HEK293 (cell line): ENCODE results near the gene ENOX2.

Experiments used
- CTCF ChIA-PET: fragments of 350-600 bp; formaldehyde crosslinking; extraction: SDS; loops from one replicate; lab custom pipeline; 2021; ENCODE audit warnings: antibody characterized with exemption; lab: Yijun Ruan, JAX
- POLR2A ChIA-PET: fragments of 300-600 bp; formaldehyde crosslinking; extraction: SDS; loops from one replicate; lab custom pipeline; 2020; ENCODE audit warnings: antibody characterized with exemption, inconsistent platforms; lab: Yijun Ruan, JAX
- H3K27ac ChIP-seq: fragments of 200-500 bp; sonication (Bioruptor generic); 2 replicates; pipeline ENCODE4 v1.5.1; 2014; ENCODE audit warnings: low read depth, low read length, control low read depth, inconsistent platforms; ENCODE audit errors: extremely low read depth
- H3K36me3 ChIP-seq, 2 experiments: fragments of 200-500 bp in 1 of 2; sonication (Bioruptor generic) in 1 of 2; 1 replicate in 1 of 2; 2 replicates in 1 of 2; pipeline ENCODE4 v1.5.1; 2014 to 2017; ENCODE audit warnings: inconsistent platforms in 2 of 2, low read length in 2 of 2; ENCODE audit not compliant: control insufficient read depth in 2 of 2, insufficient read depth in 1 of 2
- H3K4me1 ChIP-seq: fragments of 200-500 bp; sonication (Bioruptor generic); 2 replicates; pipeline ENCODE4 v1.5.1; 2014; ENCODE audit warnings: mild to moderate bottlenecking, low read length, inconsistent platforms; ENCODE audit not compliant: control insufficient read depth, insufficient read depth
- H3K4me3 ChIP-seq: 2 replicates; pipeline ENCODE4 v1.5.1; 2011; ENCODE audit warnings: low read depth, mild to moderate bottlenecking, control low read depth, low read length, moderate library complexity
- H3K9me3 ChIP-seq: fragments of 200-500 bp; sonication (Bioruptor generic); 2 replicates; pipeline ENCODE4 v1.5.1; 2014; ENCODE audit warnings: low read depth, low read length, inconsistent platforms; ENCODE audit not compliant: control insufficient read depth, insufficient read depth
- ELK4 ChIP-seq: IDR thresholded peaks from 2 replicates; pipeline ENCODE4 v1.6.1; 2011; ENCODE audit warnings: mild to moderate bottlenecking, low read depth, low read length, borderline replicate concordance
- GFI1B ChIP-seq: fragments of 450-650 bp; formaldehyde crosslinking; IDR thresholded peaks from 2 replicates; pipeline ENCODE4 v1.5.1; 2016; ENCODE audit warnings: missing biosample characterization, missing genetic modification characterization
- GLIS2 ChIP-seq: fragments of 450-650 bp; formaldehyde crosslinking; IDR thresholded peaks from 2 replicates; pipeline ENCODE4 v1.5.1; 2016; ENCODE audit warnings: missing biosample characterization, missing genetic modification characterization
- SETDB1 ChIP-seq: IDR thresholded peaks from one replicate; pipeline ENCODE4 v1.6.1; 2017; ENCODE audit warnings: mild to moderate bottlenecking, low read length, moderate library complexity, mixed read lengths; ENCODE audit not compliant: insufficient read length
- WT1 ChIP-seq: fragments of 450-650 bp; formaldehyde crosslinking; IDR thresholded peaks from 2 replicates; pipeline ENCODE4 v1.5.1; 2016; ENCODE audit warnings: missing biosample characterization, missing genetic modification characterization
- ZBTB17 ChIP-seq: fragments of 450-650 bp; formaldehyde crosslinking; IDR thresholded peaks from 2 replicates; pipeline ENCODE4 v1.5.1; 2016; ENCODE audit warnings: missing biosample characterization, missing genetic modification characterization
- ZBTB26 ChIP-seq: fragments of 450-650 bp; formaldehyde crosslinking; optimal IDR thresholded peaks from 2 replicates; pipeline ENCODE3; 2016; ENCODE audit warnings: missing biosample characterization, mild to moderate bottlenecking, missing genetic modification characterization
- ZBTB7A ChIP-seq: fragments of 450-650 bp; formaldehyde crosslinking; IDR thresholded peaks from 2 replicates; pipeline ENCODE4 v1.5.1; 2016; ENCODE audit warnings: low read depth, missing biosample characterization, missing genetic modification characterization
- ZNF10 ChIP-seq: fragments of 450-650 bp; formaldehyde crosslinking; IDR thresholded peaks from 2 replicates; pipeline ENCODE4 v1.5.1; 2017; ENCODE audit warnings: missing biosample characterization, missing genetic modification characterization
- ZNF335 ChIP-seq: fragments of 450-650 bp; formaldehyde crosslinking; conservative IDR thresholded peaks from 2 replicates; pipeline ENCODE4 v1.5.1; 2016; ENCODE audit warnings: missing biosample characterization, missing genetic modification characterization
- ZNF423 ChIP-seq: fragments of 450-650 bp; formaldehyde crosslinking; IDR thresholded peaks from 2 replicates; pipeline ENCODE4 v1.5.1; 2016; ENCODE audit warnings: missing biosample characterization, missing genetic modification characterization
- ZNF449 ChIP-seq: fragments of 450-650 bp; formaldehyde crosslinking; IDR thresholded peaks from 2 replicates; pipeline ENCODE4 v1.5.1; 2017; ENCODE audit warnings: missing biosample characterization, mild to moderate bottlenecking, missing genetic modification characterization, moderate library complexity
- ZNF488 ChIP-seq: fragments of 450-650 bp; formaldehyde crosslinking; IDR thresholded peaks from 2 replicates; pipeline ENCODE4 v1.5.1; 2016; ENCODE audit warnings: missing biosample characterization, missing genetic modification characterization
- ZNF549 ChIP-seq: fragments of 450-650 bp; IDR thresholded peaks from 2 replicates; pipeline ENCODE4 v1.5.1; 2018; ENCODE audit warnings: missing biosample characterization, missing genetic modification characterization, mild to moderate bottlenecking, inconsistent platforms, moderate library complexity
- ZNF580 ChIP-seq: fragments of 450-650 bp; formaldehyde crosslinking; IDR thresholded peaks from 2 replicates; pipeline ENCODE4 v1.5.1; 2016; ENCODE audit warnings: missing biosample characterization, missing genetic modification characterization
- ZNF623 ChIP-seq: fragments of 450-650 bp; formaldehyde crosslinking; IDR thresholded peaks from 2 replicates; pipeline ENCODE4 v1.5.1; 2016; ENCODE audit warnings: missing biosample characterization, missing genetic modification characterization
- ZNF664 ChIP-seq: fragments of 450-650 bp; formaldehyde crosslinking; IDR thresholded peaks from 2 replicates; pipeline ENCODE4 v1.5.1; 2016; ENCODE audit warnings: missing biosample characterization, missing genetic modification characterization
- ZNF677 ChIP-seq: fragments of 450-650 bp; IDR thresholded peaks from 2 replicates; pipeline ENCODE4 v1.5.0; 2018; ENCODE audit warnings: missing biosample characterization, mild to moderate bottlenecking, missing genetic modification characterization, moderate library complexity
- ZXDB ChIP-seq: fragments of 450-650 bp; formaldehyde crosslinking; IDR thresholded peaks from 2 replicates; pipeline ENCODE4 v1.5.1; 2016; ENCODE audit warnings: missing biosample characterization, missing genetic modification characterization
- TF ChIP-seq, protein P1 (sequence below): fragments of 450-650 bp; formaldehyde crosslinking; IDR thresholded peaks from 2 replicates; pipeline ENCODE4 v1.5.1; 2017; ENCODE audit warnings: missing biosample characterization, missing genetic modification characterization
- TF ChIP-seq, protein P2 (sequence below): fragments of 450-650 bp; formaldehyde crosslinking; IDR thresholded peaks from 2 replicates; pipeline ENCODE4; 2016; ENCODE audit warnings: missing biosample characterization, missing genetic modification characterization
- TF ChIP-seq, protein P3 (sequence below): fragments of 450-650 bp; formaldehyde crosslinking; IDR thresholded peaks from 2 replicates; pipeline ENCODE4 v1.5.1; 2017; ENCODE audit warnings: missing biosample characterization, missing genetic modification characterization
- TF ChIP-seq, protein P4 (sequence below): fragments of 450-650 bp; IDR thresholded peaks from 2 replicates; pipeline ENCODE4 v1.5.1; 2018; ENCODE audit warnings: missing biosample characterization, mild to moderate bottlenecking, missing genetic modification characterization

ENOX2 gene

GRCh38 chrX:130694983-130695382, 208.0 kb downstream of the ENOX2 start:
- Histone ChIP-seq H3K27ac (no peak overlapping the region), H3K4me3 (no peak overlapping the region), H3K9me3 (no peaks in the 10 kb centered on the region), H3K36me3 (no peaks in the 10 kb centered on the region), H3K4me1 (no peaks in the 10 kb centered on the region)
- ChIA-PET CTCF (interaction anchor here (0.6 kb wide), 1 partner anchor 1701 kb away, joined by 4 read pairs; no protein-coding TSS in a partner anchor), POLR2A (no interaction called here)
- TF ChIP-seq, protein P1, sequence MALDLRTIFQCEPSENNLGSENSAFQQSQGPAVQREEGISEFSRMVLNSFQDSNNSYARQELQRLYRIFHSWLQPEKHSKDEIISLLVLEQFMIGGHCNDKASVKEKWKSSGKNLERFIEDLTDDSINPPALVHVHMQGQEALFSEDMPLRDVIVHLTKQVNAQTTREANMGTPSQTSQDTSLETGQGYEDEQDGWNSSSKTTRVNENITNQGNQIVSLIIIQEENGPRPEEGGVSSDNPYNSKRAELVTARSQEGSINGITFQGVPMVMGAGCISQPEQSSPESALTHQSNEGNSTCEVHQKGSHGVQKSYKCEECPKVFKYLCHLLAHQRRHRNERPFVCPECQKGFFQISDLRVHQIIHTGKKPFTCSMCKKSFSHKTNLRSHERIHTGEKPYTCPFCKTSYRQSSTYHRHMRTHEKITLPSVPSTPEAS (tag by site-specific recombination): no peak
- TF ChIP-seq ZNF580 (tag by site-specific recombination) (no peak), ELK4 (no peak), ZNF549 (tag by site-specific recombination) (no peak), ZNF449 (tag by site-specific recombination) (no peak), ZNF623 (tag by site-specific recombination) (no peak), ZNF677 (tag by site-specific recombination) (no peak), ZNF10 (tag by site-specific recombination) (no peak), ZBTB7A (tag by site-specific recombination) (no peak), ZBTB26 (tag by site-specific recombination) (no peak), ZNF423 (tag by site-specific recombination) (no peak)
- TF ChIP-seq, protein P2, sequence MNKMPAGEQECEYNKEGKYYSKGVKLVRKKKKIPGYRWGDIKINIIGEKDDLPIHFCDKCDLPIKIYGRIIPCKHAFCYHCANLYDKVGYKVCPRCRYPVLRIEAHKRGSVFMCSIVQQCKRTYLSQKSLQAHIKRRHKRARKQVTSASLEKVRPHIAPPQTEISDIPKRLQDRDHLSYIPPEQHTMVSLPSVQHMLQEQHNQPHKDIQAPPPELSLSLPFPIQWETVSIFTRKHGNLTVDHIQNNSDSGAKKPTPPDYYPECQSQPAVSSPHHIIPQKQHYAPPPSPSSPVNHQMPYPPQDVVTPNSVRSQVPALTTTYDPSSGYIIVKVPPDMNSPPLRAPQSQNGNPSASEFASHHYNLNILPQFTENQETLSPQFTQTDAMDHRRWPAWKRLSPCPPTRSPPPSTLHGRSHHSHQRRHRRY (tag by site-specific recombination): no peak
- TF ChIP-seq, protein P3, sequence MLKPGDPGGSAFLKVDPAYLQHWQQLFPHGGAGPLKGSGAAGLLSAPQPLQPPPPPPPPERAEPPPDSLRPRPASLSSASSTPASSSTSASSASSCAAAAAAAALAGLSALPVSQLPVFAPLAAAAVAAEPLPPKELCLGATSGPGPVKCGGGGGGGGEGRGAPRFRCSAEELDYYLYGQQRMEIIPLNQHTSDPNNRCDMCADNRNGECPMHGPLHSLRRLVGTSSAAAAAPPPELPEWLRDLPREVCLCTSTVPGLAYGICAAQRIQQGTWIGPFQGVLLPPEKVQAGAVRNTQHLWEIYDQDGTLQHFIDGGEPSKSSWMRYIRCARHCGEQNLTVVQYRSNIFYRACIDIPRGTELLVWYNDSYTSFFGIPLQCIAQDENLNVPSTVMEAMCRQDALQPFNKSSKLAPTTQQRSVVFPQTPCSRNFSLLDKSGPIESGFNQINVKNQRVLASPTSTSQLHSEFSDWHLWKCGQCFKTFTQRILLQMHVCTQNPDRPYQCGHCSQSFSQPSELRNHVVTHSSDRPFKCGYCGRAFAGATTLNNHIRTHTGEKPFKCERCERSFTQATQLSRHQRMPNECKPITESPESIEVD (tag by site-specific recombination): no peak

GRCh38 chrX:130691576-130691975, 211.4 kb downstream of the ENOX2 start:
- ChIA-PET POLR2A (no interaction called here), CTCF (no interaction called here)
- no peak overlapping the region for H3K27ac ChIP-seq
- TF ChIP-seq ZXDB (no peak), GFI1B (tag by site-specific recombination) (no peak), ZNF664 (tag by site-specific recombination) (no peak), ZNF488 (tag by site-specific recombination) (no peak), ZBTB17 (no peak), WT1 (tag by site-specific recombination) (no peak), ZNF335 (tag by site-specific recombination) (no peak), SETDB1 (no peak), ZNF549 (tag by site-specific recombination) (no peak), GLIS2 (tag by site-specific recombination) (no peak)
- TF ChIP-seq, protein P4, sequence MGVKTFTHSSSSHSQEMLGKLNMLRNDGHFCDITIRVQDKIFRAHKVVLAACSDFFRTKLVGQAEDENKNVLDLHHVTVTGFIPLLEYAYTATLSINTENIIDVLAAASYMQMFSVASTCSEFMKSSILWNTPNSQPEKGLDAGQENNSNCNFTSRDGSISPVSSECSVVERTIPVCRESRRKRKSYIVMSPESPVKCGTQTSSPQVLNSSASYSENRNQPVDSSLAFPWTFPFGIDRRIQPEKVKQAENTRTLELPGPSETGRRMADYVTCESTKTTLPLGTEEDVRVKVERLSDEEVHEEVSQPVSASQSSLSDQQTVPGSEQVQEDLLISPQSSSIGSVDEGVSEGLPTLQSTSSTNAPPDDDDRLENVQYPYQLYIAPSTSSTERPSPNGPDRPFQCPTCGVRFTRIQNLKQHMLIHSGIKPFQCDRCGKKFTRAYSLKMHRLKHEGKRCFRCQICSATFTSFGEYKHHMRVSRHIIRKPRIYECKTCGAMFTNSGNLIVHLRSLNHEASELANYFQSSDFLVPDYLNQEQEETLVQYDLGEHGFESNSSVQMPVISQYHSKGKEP: no peak
- no peaks in the 10 kb centered on the region for H3K4me1 ChIP-seq
- peaks cover 0 to 3% of the 10 kb centered on the region in 2 experiments; a peak in 1 of 3 replicates for H3K36me3 ChIP-seq
- H3K4me3 ChIP-seq: no peak overlapping the region
- no peaks in the 10 kb centered on the region for H3K9me3 ChIP-seq
